Measurements from ENCODE around the gene PLA2G6. TPM values are rescaled to one million over a fixed set of nuclear protein-coding genes. Genes with fewer than 3 reads are reported as not detected.
A peak's percentile ranks its signal among the peaks of the same experiment; 100 is the strongest.

PLA2G6 gene
- total RNA-seq, 1 experiment from 2014 or later: 24.1 TPM

GRCh38 chr22:38125751-38126201, 55.9 kb downstream of the PLA2G6 start:
- H2BK120ac ChIP-seq (ENCODE audit: low read depth, low read length, poor library complexity, severe bottlenecking): no peak overlapping the region
- H3K23me2 ChIP-seq (ENCODE audit: insufficient read length, low read depth, low read length, poor library complexity, severe bottlenecking): no peaks in the 10 kb centered on the region
- no peak for DNase-seq
- H2AK5ac ChIP-seq (ENCODE audit: insufficient read length, low read length): no peak overlapping the region
- Mint-ChIP-seq H3K36me3 (ENCODE audit: insufficient read depth in 1 of 3, low read depth in 3 of 3) (peaks cover 0 to 4% (median 0%) of the 10 kb centered on the region in 3 experiments; a peak in 2 of 7 replicates), H3K27ac (peak overlapping the region in 1 of 3 experiments; percentile 86; a peak in 1 of 7 replicates), H3K27me3 (ENCODE audit: low read depth) (no peaks in the 10 kb centered on the region), H3K4me1 (peaks cover 4 to 7% of the 10 kb centered on the region in 2 experiments), H3K9me3 (no peaks in the 10 kb centered on the region), H3K4me3 (no peak overlapping the region)
- WGBS (ENCODE audit: extremely low coverage, insufficient read length, low lambda C conversion rate): no CpG with 5 or more reads among the region's 11 CpGs
- no peak overlapping the region for H3K9ac ChIP-seq (ENCODE audit: extremely low read depth, insufficient read length, low read length)
- no peak overlapping the region for H3K4ac ChIP-seq (ENCODE audit: low read depth, low read length)
- H3K9me3 ChIP-seq (ENCODE audit: control insufficient read depth, low read depth, low read length): no peaks in the 10 kb centered on the region
- H3K79me1 ChIP-seq (ENCODE audit: insufficient read depth, low read depth, low read length, poor library complexity, severe bottlenecking): no peaks in the 10 kb centered on the region
- H2BK12ac ChIP-seq (ENCODE audit: insufficient read length, low read depth, low read length): no peak overlapping the region
- H3K23ac ChIP-seq (ENCODE audit: insufficient read length, low read depth, low read length): no peak overlapping the region
- H4K91ac ChIP-seq (ENCODE audit: insufficient read length, low read depth, low read length): no peak overlapping the region
- H2BK15ac ChIP-seq (ENCODE audit: low read depth, low read length): no peak overlapping the region
- no peaks in the 10 kb centered on the region for H3K4me1 ChIP-seq (ENCODE audit: insufficient read depth, low read length)
- no peak overlapping the region for H4K5ac ChIP-seq (ENCODE audit: insufficient read length, low read depth, low read length)
- H3K56ac ChIP-seq (ENCODE audit: insufficient read length, low read depth, low read length): no peak overlapping the region
- H3K18ac ChIP-seq (ENCODE audit: insufficient read length, low read depth, low read length): no peak overlapping the region
- no peak overlapping the region for H2AFZ ChIP-seq (ENCODE audit: low read length)
- no peak overlapping the region for H2BK5ac ChIP-seq (ENCODE audit: insufficient read length, low read length)
- H3K4me2 ChIP-seq (ENCODE audit: insufficient read depth, insufficient read length, low read length): no peak overlapping the region
- H4K8ac ChIP-seq (replicated peaks; ENCODE audit: insufficient read length, low read depth, low read length): no peak overlapping the region
- H2BK20ac ChIP-seq (ENCODE audit: low read depth, low read length, poor library complexity, severe bottlenecking): no peak overlapping the region
- TF ChIP-seq CTCF (conservative IDR thresholded peaks at IDR 0.05): no peak
- H3K27me3 ChIP-seq (ENCODE audit: insufficient read depth, low read length): no peaks in the 10 kb centered on the region
- H3K79me2 ChIP-seq (ENCODE audit: insufficient read depth, low read length): no peaks in the 10 kb centered on the region
- H3T11ph ChIP-seq (ENCODE audit: low read length): no peak overlapping the region
- no peaks in the 10 kb centered on the region for H4K20me1 ChIP-seq (ENCODE audit: control insufficient read depth, insufficient read depth, insufficient read length)
- no peak overlapping the region; the same call in 1 of the 2 replicates for H3K14ac ChIP-seq (ENCODE audit: insufficient read depth, low read length)
- no peak overlapping the region for H3K27ac ChIP-seq (ENCODE audit: insufficient read length, low read depth, low read length)

Measured in H9 (cell line).